ENCODE measurements around the gene KCNAB1.
"Not testable (repeated sequence)": the region's sequence is repeated elsewhere in the genome, so short reads cannot be mapped to it uniquely, and the experiment has no call there.

KCNAB1 gene

GRCh38 chr3:156183396-156183795 lies 63.0 kb downstream of the KCNAB1 start:
- no peaks in the 10 kb centered on the region for H3K9me3 Mint-ChIP-seq
- no peak overlapping the region for H3K27ac Mint-ChIP-seq
- H3K4me1 Mint-ChIP-seq = no peaks in the 10 kb centered on the region
- H3K4me3 Mint-ChIP-seq = no peak overlapping the region
- DNase-seq = no peak
- H3K27me3 Mint-ChIP-seq = no peaks in the 10 kb centered on the region
- no peak for ATAC-seq

GRCh38 chr3:156184156-156184555 lies 63.8 kb downstream of the KCNAB1 start:
- H3K27ac Mint-ChIP-seq = no peak overlapping the region
- no peaks in the 10 kb centered on the region for H3K27me3 Mint-ChIP-seq
- ATAC-seq (no peak), DNase-seq (no peak)
- no peak overlapping the region for H3K4me3 Mint-ChIP-seq
- H3K4me1 Mint-ChIP-seq = no peaks in the 10 kb centered on the region
- no peaks in the 10 kb centered on the region for H3K9me3 Mint-ChIP-seq

GRCh38 chr3:156187146-156187769 lies 66.9 kb downstream of the KCNAB1 start:
- H3K9me3 Mint-ChIP-seq = no peaks in the 10 kb centered on the region
- no peak overlapping the region for H3K27ac Mint-ChIP-seq
- no peak overlapping the region for H3K4me3 Mint-ChIP-seq
- no peaks in the 10 kb centered on the region for H3K27me3 Mint-ChIP-seq
- no peak for ATAC-seq
- DNase-seq = no peak
- no peaks in the 10 kb centered on the region for H3K4me1 Mint-ChIP-seq

- ATAC-seq (no peak), DNase-seq (no peak)
- Mint-ChIP-seq H3K9me3 (no peaks in the 10 kb centered on the region), H3K4me3 (no peak overlapping the region), H3K27me3 (no peaks in the 10 kb centered on the region), H3K27ac (no peak overlapping the region), H3K4me1 (no peaks in the 10 kb centered on the region)
Measured at GRCh38 chr3:156188757-156189156, 68.4 kb downstream of the KCNAB1 start.

- no peaks in the 10 kb centered on the region for H3K27me3 Mint-ChIP-seq
- no peaks in the 10 kb centered on the region for H3K4me1 Mint-ChIP-seq
- no peak overlapping the region for H3K27ac Mint-ChIP-seq
- DNase-seq (no peak), ATAC-seq (no peak)
- H3K4me3 Mint-ChIP-seq = no peak overlapping the region
- H3K9me3 Mint-ChIP-seq = peaks cover 0 to 2% of the 10 kb centered on the region in 2 donors
Measured at GRCh38 chr3:156189927-156190326, 69.5 kb downstream of the KCNAB1 start.

GRCh38 chr3:156194945-156195344 lies 74.6 kb downstream of the KCNAB1 start:
- not testable (repeated sequence) for H3K9me3 Mint-ChIP-seq, H3K4me1 Mint-ChIP-seq, ATAC-seq, H3K4me3 Mint-ChIP-seq, DNase-seq, H3K27ac Mint-ChIP-seq
- H3K27me3 Mint-ChIP-seq = peaks cover 33% of the 10 kb centered on the region

GRCh38 chr3:156197152-156197551 lies 76.8 kb downstream of the KCNAB1 start:
- H3K27me3 Mint-ChIP-seq = peaks cover 47% of the 10 kb centered on the region
- H3K27ac Mint-ChIP-seq, DNase-seq, H3K9me3 Mint-ChIP-seq, ATAC-seq, H3K4me3 Mint-ChIP-seq, H3K4me1 Mint-ChIP-seq: not testable (repeated sequence)

- Mint-ChIP-seq H3K4me3 (no peak overlapping the region), H3K27me3 (peaks cover 39% of the 10 kb centered on the region), H3K9me3 (no peaks in the 10 kb centered on the region), H3K27ac (peak overlapping the region in 1 of 2 donors; percentile 87), H3K4me1 (no peaks in the 10 kb centered on the region)
- DNase-seq = no peak
- no peak for ATAC-seq
Measured at GRCh38 chr3:156201411-156202405, 81.3 kb downstream of the KCNAB1 start.

- ATAC-seq (no peak), DNase-seq (no peak)
- H3K4me1 Mint-ChIP-seq = no peaks in the 10 kb centered on the region
- no peak overlapping the region for H3K4me3 Mint-ChIP-seq
- peaks cover 14% of the 10 kb centered on the region for H3K27me3 Mint-ChIP-seq
- no peak overlapping the region for H3K27ac Mint-ChIP-seq
- H3K9me3 Mint-ChIP-seq = no peaks in the 10 kb centered on the region
Measured at GRCh38 chr3:156206157-156206556, 85.8 kb downstream of the KCNAB1 start.

- Mint-ChIP-seq H3K4me1 (no peaks in the 10 kb centered on the region), H3K27me3 (peaks cover 15% of the 10 kb centered on the region), H3K27ac (no peak overlapping the region), H3K4me3 (no peak overlapping the region), H3K9me3 (no peaks in the 10 kb centered on the region)
- ATAC-seq = no peak
- no peak for DNase-seq
Measured at GRCh38 chr3:156207802-156208685, 87.7 kb downstream of the KCNAB1 start.

GRCh38 chr3:156209631-156210335 lies 89.4 kb downstream of the KCNAB1 start:
- no peaks in the 10 kb centered on the region for H3K9me3 Mint-ChIP-seq
- DNase-seq = no peak
- ATAC-seq = no peak
- no peaks in the 10 kb centered on the region for H3K4me1 Mint-ChIP-seq
- no peak overlapping the region for H3K4me3 Mint-ChIP-seq
- H3K27ac Mint-ChIP-seq = no peak overlapping the region
- peaks cover 15% of the 10 kb centered on the region for H3K27me3 Mint-ChIP-seq

GRCh38 chr3:156211583-156211982 lies 91.2 kb downstream of the KCNAB1 start:
- Mint-ChIP-seq H3K4me1 (no peaks in the 10 kb centered on the region), H3K27ac (no peak overlapping the region), H3K9me3 (no peaks in the 10 kb centered on the region), H3K27me3 (peaks cover 24% of the 10 kb centered on the region), H3K4me3 (no peak overlapping the region)
- DNase-seq = no peak
- ATAC-seq = no peak

- DNase-seq (no peak), ATAC-seq (no peak)
- Mint-ChIP-seq H3K4me3 (no peak overlapping the region), H3K27me3 (peaks cover 36% of the 10 kb centered on the region), H3K27ac (no peak overlapping the region), H3K4me1 (no peaks in the 10 kb centered on the region), H3K9me3 (no peaks in the 10 kb centered on the region)
Measured at GRCh38 chr3:156214676-156215075, 94.3 kb downstream of the KCNAB1 start.

GRCh38 chr3:156215751-156216150 lies 95.4 kb downstream of the KCNAB1 start:
- no peaks in the 10 kb centered on the region for H3K4me1 Mint-ChIP-seq
- DNase-seq = no peak
- peaks cover 0 to 3% of the 10 kb centered on the region in 2 donors for H3K9me3 Mint-ChIP-seq
- no peak overlapping the region for H3K27ac Mint-ChIP-seq
- no peak for ATAC-seq
- H3K27me3 Mint-ChIP-seq = peaks cover 44% of the 10 kb centered on the region
- no peak overlapping the region for H3K4me3 Mint-ChIP-seq

- H3K4me1 Mint-ChIP-seq = no peaks in the 10 kb centered on the region
- H3K27me3 Mint-ChIP-seq = peaks cover 44% of the 10 kb centered on the region
- DNase-seq (no peak), ATAC-seq (no peak)
- H3K27ac Mint-ChIP-seq = no peak overlapping the region
- H3K4me3 Mint-ChIP-seq = no peak overlapping the region
- peaks cover 0 to 3% of the 10 kb centered on the region in 2 donors for H3K9me3 Mint-ChIP-seq
Measured at GRCh38 chr3:156216216-156216615, 95.8 kb downstream of the KCNAB1 start.

Measured in stimulated activated naive CD8-positive, alpha-beta T cell treated with anti-CD3 and anti-CD28 coated beads, Interleukin-15, amount 100 ng/mL, for 72 hours (primary cell).